GM12801 (cell line): ENCODE results near the gene MACROD2.

ENCODE experiments used
- CTCF ChIP-seq: IDR thresholded peaks from one replicate; pipeline ENCODE4 v1.5.1; 2011; ENCODE audit warnings: control low read depth; ENCODE audit not compliant: insufficient read length; ENCODE audit errors: extremely low read depth

The MACROD2 gene

DNA sequence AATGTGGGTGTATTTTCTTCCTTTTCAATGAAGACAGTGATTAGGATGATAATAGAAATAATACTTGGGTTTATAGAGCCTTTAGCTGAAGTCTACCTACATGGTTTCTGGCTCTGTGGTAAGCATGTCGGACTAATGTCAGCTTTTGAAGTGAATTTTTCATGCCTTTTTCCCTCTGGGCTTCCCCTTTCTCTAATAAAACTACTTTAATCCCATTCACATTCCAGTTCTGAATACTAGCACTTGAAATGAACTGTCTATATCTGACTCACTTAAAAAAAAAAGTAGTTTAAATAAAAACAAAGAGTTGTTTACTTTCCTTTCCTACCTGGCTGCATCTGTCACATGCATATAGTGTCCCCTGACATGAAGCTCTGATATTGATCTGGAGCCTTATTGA lies 888.0 kb downstream of the MACROD2 start:
- no peak for TF ChIP-seq CTCF

DNA sequence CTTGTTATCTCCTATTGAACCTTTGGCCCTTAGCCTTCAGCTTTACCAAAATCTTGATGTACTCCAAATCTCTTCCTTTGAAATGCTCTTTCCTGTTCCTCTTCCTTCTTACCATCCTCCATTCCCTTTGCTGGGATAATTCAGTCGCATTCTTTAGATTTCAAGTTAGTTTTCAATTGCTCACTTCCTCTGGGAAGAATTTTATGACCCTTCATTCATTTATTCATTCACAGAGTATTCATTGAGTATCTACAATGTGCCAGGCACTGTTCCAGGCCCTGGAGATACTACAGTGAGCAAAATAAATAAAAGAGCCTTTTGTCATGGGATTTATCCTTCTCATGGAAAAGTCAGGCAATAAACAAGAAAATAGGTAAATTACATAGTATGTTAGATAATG lies 890.3 kb downstream of the MACROD2 start:
- TF ChIP-seq CTCF = no peak

- no peak for TF ChIP-seq CTCF
Measured at GRCh38 chr20:14888134-14888533, 892.8 kb downstream of the MACROD2 start.

GRCh38 chr20:14889496-14890255 lies 894.4 kb downstream of the MACROD2 start:
- TF ChIP-seq CTCF = no peak

- TF ChIP-seq CTCF = no peak
Measured at GRCh38 chr20:14890713-14891112, 895.4 kb downstream of the MACROD2 start.

GRCh38 chr20:14892782-14893181 lies 897.5 kb downstream of the MACROD2 start:
- no peak for TF ChIP-seq CTCF

DNA sequence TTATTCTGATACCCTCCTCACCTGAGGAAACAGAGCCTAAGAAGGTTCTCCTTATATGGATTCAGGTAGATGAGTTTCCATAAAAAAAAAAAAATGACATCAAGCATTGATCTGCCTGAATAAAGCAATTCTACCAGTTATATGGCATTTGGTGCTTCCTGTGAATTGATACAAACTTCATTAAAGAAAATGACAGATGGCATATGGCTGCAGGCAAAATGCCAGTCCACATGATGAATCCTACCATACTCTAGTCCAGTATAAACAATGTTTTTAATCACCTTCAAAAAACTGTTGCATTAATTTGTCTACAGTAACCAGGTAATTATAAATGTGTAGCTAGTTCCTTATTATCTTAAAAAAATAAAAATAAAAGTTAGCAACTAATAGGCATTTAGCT lies 901.3 kb downstream of the MACROD2 start:
- no peak for TF ChIP-seq CTCF
